ENCODE results near the gene UGT3A2. TPM values are rescaled to one million over a fixed set of nuclear protein-coding genes. Genes with fewer than 3 reads are reported as not detected.

UGT3A2 gene
- total RNA-seq, 1 donor from 2014 or later = 0.79 TPM

DNA sequence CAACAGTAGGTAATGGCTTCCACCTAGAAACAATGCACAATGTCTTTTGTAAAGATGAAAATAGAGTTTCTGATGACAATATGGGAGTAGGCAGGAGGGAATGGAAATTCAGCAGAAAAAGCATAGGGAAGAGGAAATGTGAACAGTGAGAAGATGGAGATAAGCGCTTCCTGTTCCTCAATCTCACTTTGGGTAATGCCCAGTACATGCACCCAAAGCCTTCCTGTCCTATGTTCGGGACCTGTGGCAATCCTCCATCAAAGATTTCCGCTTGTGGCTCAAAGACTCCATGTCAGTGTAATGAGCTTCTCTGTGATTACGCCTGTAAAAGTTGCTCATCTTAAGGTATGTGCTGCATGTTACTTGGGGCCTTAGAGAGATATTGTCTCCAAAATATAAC is 78.2 kb downstream of the UGT3A2 start:
- no peak for DNase-seq (ENCODE audit: low read depth, low spot score)

GRCh38 chr5:35987776-35988175 is 78.9 kb downstream of the UGT3A2 start:
- Mint-ChIP-seq H3K9me3 (peaks cover 9% of the 10 kb centered on the region), H3K4me3 (no peak overlapping the region), H3K4me1 (peaks cover 9% of the 10 kb centered on the region), H3K27ac (ENCODE audit: unreplicated experiment) (no peak overlapping the region), H3K36me3 (ENCODE audit: low read depth) (peaks cover 2% of the 10 kb centered on the region), H3K27me3 (ENCODE audit: low read depth) (peaks cover 58% of the 10 kb centered on the region)
- DNase-seq (ENCODE audit: low read depth, low spot score) = no peak
- TF ChIP-seq, protein P1, sequence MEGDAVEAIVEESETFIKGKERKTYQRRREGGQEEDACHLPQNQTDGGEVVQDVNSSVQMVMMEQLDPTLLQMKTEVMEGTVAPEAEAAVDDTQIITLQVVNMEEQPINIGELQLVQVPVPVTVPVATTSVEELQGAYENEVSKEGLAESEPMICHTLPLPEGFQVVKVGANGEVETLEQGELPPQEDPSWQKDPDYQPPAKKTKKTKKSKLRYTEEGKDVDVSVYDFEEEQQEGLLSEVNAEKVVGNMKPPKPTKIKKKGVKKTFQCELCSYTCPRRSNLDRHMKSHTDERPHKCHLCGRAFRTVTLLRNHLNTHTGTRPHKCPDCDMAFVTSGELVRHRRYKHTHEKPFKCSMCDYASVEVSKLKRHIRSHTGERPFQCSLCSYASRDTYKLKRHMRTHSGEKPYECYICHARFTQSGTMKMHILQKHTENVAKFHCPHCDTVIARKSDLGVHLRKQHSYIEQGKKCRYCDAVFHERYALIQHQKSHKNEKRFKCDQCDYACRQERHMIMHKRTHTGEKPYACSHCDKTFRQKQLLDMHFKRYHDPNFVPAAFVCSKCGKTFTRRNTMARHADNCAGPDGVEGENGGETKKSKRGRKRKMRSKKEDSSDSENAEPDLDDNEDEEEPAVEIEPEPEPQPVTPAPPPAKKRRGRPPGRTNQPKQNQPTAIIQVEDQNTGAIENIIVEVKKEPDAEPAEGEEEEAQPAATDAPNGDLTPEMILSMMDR (conservative IDR thresholded peaks at IDR 0.05) = no peak

More for the DNA sequence above, 78.2 kb downstream of the UGT3A2 start:
- H3K9me3 Mint-ChIP-seq = peaks cover 3% of the 10 kb centered on the region
- TF ChIP-seq, protein P1 (conservative IDR thresholded peaks at IDR 0.05) = no peak
- no peak overlapping the region for H3K4me3 Mint-ChIP-seq
- peaks cover 9% of the 10 kb centered on the region for H3K4me1 Mint-ChIP-seq
- no peak overlapping the region for H3K27ac Mint-ChIP-seq (ENCODE audit: unreplicated experiment)
- H3K36me3 Mint-ChIP-seq (ENCODE audit: low read depth) = no peaks in the 10 kb centered on the region
- H3K27me3 Mint-ChIP-seq (ENCODE audit: low read depth) = peaks cover 66% of the 10 kb centered on the region

Other genes with a start within 250 kb of the UGT3A2 start
- gene IL7R, start 210.0 kb downstream of the UGT3A2 start, total RNA-seq = 0.11 TPM in 1 of 2 replicates, not detected in the other
- not detected in 2 replicates for gene CAPSL, start 128.3 kb downstream of the UGT3A2 start, total RNA-seq
- gene UGT3A1, start 75.5 kb downstream of the UGT3A2 start, total RNA-seq = not detected in 2 replicates
- 7.7 and 9.1 TPM in 2 replicates for gene LMBRD2, start 85.0 kb upstream of the UGT3A2 start, total RNA-seq
- gene SKP2, start 85.2 kb upstream of the UGT3A2 start, total RNA-seq = 147 and 153 TPM in 2 replicates
- 27.2 and 29.2 TPM in 2 replicates for gene NADK2, start 175.0 kb upstream of the UGT3A2 start, total RNA-seq
- not detected in 2 replicates for gene RANBP3L, start 235.0 kb upstream of the UGT3A2 start, total RNA-seq